HG03575 (cell line): Measurements from ENCODE around the gene NOG.

Experiments used
- ATAC-seq: cut with Tn5 transposase; IDR thresholded peaks from one replicate; pipeline ENCODE4 v1.9.1; 2021; ENCODE audit not compliant: unreplicated experiment, insufficient number of reproducible peaks, low FRiP score; ENCODE audit errors: extremely low read depth

The NOG gene

DNA sequence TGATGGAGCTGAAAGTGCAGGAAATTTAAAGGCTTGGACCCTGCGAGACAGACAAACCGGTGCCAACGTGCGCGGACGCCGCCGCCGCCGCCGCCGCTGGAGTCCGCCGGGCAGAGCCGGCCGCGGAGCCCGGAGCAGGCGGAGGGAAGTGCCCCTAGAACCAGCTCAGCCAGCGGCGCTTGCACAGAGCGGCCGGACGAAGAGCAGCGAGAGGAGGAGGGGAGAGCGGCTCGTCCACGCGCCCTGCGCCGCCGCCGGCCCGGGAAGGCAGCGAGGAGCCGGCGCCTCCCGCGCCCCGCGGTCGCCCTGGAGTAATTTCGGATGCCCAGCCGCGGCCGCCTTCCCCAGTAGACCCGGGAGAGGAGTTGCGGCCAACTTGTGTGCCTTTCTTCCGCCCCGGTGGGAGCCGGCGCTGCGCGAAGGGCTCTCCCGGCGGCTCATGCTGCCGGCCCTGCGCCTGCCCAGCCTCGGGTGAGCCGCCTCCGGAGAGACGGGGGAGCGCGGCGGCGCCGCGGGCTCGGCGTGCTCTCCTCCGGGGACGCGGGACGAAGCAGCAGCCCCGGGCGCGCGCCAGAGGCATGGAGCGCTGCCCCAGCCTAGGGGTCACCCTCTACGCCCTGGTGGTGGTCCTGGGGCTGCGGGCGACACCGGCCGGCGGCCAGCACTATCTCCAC lies at the start of gene NOG:
NOG (plus strand) TSS at position 54 of the 674 bp plus-strand sequence; CDS start at position 579, 525 bp downstream.
- no peak for ATAC-seq

DNA sequence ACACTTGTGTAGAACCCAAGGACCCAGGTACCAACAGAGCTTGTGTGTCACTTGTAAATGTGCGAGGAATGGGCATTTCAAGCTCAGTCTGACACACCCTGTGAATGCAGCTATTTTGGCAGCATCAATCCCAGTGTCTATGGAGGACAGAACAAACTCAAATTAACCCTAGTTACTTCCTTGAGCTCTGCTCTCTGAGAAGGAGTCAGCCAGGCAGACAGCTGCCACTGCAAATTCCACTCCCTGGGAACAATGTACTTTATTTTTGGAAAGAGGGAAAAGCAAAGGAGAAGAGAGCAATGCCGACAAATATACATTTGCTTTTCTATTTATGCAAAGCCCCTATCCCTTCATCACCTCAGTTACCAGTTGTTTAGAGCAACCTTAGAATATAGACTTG lies 48.4 kb upstream of the NOG start:
- no peak for ATAC-seq

DNA sequence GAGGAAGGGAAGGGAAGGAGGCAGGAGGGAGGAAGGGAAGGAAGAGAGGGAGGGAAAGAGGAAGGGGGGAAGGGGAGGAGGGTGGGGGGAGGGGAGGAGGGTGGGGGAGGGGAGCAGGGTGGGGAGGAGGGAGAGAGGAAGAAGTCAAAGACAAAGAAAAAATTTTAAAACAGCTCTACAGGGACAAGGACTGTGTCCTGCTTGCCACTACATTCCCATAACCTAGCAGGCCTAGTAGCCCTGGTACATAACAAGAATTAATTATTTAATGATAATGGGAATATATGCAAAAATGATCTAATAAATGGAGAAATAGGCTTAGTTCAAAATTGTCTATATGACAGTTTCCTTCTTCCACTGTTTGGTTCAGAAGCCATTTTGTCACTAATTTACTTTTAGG lies 47.6 kb upstream of the NOG start:
- no peak for ATAC-seq

DNA sequence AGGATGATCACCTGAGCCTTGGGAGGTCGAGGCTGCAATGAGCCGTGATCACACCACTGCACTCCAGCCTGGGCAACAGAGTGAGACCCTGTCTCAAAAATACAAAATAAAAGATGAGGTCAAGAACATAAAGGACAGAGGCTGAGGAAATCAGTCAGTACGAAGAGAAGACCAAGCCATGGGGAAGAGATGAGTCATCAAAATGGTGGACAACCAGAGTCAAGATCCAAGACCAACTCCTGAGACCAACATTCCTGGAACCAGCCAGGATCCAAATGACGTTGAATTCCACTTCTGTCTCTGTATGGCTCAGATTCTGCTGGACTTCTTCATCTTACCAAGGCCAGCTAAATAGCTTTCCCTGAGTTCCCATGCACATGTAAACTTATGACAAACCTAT lies 44.8 kb upstream of the NOG start:
- ATAC-seq: no peak

DNA sequence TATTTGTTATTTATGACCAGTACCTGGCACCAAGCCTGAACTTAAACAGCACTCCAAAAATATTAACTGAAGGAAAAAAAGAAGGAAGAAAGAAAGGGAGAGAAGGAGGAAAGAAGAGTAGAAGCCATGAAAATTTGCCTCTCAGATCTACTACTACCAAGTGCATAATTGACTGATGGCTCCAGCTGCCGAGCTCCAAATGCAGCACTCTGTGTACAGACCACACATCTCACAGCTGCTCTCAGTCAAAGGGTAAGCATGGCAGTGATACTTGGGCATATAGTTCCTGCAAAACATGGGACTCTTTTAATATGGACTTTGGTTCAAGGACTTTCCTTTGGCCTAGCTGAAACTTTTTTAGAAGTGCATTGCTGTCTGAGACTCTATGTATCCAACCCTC lies 44.0 kb upstream of the NOG start:
- ATAC-seq: no peak

DNA sequence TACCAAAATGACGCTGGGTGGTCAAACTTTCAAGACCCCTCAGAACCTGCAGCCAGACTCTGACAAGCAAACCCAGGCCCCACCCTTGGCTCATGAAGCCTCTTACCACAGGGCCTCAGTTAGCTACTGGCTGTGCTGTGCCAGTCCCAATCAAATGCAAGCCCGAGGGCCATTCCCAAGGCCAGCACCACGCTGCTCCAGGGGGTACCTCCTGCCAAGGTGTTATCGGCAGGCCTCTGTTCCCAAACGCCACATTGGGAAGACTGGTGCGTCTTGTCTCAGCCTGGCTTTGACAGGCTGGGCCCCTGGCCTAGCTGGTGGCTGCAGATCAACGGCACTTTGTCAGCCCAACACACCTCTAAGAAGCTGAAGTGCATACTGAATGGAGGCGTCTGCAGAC lies 35.8 kb upstream of the NOG start:
- no peak for ATAC-seq

DNA sequence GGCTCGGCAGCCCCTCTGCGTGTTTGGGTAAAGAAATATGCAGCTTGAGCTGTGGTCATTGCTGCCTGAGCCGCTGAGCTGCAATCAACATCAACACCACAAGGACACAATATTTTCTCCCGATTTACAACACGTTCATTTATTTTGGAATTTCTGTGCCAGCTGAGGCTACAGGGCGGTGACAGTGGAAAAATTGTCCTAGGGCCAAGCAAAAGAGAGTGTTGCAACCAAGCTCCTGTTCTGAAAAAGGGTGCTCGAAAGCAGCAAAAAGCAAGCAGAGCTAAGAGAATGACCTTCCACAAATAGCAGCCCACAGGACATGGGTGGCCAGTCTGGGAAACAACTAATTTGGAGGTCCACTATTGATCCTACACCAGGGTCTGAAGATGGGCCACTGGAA lies 35.4 kb upstream of the NOG start:
- ATAC-seq: no peak

DNA sequence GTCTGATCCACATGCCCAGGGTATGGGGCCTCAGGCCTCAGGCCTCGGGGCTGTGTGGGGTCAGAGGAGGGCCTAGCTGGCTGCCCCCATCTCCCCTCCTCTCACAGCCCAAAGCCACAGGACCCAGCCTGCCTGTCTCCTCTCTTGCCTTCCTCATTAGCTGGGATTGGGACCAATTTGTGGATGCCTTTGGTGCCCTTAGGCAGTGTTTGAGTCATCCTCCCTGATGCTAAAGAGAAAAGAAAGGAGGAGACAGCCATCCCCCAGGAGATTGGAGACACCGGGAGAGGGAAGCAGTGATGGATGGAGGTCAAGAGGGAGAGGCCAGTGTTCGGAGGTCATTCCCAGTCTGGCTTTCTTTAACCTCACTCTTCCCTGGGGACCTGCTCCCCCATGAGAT lies 23.3 kb upstream of the NOG start:
- ATAC-seq: no peak

DNA sequence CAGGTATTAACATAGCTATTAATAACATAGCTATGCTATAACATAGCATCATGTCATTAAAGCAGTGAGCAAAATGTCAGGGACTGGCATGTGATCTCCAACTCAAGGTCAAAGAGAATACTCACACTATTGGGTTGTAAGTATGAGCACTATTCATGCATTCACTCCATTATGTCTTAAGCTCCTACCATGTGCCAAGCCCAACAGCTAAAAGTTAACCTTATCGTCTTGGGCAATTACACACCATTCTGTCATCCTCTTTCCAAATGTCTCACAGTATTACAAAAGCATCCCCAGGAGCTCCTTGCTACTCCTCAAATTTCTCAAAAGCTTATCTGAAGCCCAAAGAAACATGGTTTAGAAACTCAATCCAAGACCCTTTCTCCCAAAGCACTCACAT lies 22.0 kb upstream of the NOG start:
- ATAC-seq: no peak

DNA sequence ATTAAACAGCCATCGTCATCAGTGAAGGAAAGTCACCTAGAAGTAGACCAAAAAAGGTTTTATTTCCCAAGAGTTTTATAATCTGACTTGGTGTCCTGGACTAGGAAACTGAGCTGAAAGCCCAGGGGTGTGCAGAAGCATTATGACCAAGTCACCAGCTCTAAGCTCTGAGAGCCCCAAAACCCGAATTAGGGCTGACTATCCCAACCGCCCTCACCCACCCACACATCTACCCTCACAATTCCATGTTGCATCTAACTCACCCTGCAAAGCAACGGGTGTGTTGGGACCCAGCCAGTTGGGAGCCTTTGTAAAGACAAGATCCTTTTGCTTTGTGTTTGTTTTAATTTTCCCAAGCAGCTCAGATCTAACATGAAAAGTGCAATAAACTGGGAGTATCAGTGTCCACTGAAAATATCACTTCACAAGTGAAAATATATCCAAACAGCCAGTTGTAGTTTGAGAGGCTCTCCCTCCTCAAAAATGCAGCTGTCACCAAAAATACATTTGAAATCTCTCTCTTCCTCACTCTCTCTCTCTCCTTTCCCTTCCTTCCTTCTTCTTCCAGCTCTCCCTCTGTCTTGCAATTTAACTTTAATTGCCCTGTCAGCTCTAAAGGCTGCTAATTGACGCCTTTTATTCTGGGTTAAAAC lies 16.2 kb upstream of the NOG start:
- ATAC-seq: no peak

DNA sequence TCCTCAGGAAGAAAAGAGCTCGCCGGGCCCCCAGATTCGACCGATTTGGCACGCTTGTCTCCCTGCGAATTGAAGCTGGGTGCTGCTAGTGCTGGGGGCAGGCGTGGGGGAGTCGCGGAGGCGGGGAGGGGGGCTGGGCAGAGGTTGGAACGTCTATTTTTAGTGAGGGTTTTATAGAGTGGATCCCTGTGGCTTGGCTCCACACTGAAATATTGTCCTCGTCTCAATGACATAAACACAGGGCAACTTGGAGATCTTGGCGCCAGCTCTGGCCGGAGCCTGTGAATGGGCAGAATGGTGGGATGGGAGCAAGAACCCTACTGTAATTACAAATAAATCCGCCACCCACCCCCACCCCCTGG lies 15.7 kb upstream of the NOG start:
- no peak for ATAC-seq

DNA sequence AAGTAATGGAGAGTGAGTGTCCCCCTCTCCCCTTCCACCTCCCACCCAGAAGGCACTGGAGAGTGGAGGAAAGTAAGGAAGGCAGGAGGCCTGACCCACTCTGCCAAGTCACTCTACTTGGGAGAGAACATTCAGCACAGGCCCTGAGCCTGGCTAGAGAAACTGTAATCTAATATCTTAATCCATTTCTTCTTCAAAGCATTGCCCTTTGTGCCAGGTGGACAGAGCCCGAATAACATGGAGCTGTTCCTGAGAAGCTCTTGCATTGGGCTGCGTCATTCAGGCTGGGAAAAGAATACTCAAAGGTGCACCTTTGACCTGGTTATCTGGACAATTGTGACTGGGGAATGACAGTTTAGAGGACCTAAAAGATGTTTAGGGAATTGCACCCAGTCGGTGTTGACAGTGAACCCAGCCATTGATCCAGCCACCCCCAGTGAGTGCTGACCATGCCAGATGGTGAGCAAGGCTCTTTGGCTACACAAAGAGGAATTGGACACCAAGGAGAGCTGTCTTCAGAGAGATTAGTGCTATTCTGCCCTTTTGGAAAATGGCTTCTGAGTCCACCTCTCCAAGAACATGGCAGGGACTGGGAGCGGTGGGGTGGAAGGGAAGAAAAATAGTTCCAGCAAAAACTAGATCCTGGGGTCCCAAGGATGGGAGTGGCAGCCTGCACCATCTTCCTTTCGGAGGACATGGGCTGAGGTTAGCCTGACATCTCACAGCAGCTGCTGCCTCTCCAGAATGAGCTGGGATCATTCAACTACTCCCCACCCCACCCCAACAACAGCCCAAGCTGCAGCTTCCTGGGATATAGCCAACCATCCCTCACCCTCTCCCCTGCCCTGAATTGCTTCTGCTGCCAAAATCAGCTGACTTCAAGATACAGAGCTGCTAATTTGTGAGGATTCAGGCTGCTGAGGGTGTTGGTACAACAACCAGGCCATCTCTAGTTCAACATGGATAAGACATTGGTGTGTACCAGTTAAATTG lies 11.6 kb upstream of the NOG start:
- no peak for ATAC-seq

DNA sequence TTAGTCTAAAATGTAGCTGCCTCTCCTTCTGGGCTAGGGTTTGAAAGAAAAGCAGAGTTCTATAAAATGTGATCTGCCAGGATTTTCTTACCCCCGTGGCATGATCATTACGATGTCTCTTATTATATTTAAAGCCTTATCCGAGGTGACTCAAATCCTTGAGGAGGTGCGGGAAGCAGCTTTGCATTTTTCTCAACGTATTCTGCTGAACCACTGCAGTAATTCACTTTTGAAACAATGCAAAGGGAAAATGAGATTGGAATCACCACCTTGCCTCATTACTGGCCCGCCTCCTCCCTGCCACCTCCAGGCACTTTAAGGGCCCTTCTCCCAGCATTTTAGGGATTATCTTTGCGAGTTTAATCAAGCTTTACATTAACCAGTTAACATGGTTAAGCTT lies 9.7 kb upstream of the NOG start:
- no peak for ATAC-seq

DNA sequence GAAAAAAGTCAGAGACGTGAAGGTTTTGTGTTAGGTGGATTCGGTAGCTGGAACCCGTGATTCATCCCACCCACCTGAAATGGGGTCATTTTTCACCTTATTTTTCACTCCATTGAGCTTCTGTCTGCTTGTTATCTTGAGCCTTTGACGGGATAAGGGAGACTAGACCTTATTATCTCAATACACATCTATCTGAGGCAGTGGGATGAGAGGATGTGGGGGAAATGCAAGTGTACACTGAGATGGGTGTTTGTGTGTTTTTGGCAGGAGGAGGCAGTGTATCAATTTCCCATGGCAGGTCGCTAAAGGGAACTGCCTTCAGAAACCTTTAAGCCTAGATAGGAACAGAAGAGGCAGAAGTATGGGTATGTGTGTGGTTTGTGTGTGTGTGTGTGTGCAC lies 6.2 kb upstream of the NOG start:
- no peak for ATAC-seq

DNA sequence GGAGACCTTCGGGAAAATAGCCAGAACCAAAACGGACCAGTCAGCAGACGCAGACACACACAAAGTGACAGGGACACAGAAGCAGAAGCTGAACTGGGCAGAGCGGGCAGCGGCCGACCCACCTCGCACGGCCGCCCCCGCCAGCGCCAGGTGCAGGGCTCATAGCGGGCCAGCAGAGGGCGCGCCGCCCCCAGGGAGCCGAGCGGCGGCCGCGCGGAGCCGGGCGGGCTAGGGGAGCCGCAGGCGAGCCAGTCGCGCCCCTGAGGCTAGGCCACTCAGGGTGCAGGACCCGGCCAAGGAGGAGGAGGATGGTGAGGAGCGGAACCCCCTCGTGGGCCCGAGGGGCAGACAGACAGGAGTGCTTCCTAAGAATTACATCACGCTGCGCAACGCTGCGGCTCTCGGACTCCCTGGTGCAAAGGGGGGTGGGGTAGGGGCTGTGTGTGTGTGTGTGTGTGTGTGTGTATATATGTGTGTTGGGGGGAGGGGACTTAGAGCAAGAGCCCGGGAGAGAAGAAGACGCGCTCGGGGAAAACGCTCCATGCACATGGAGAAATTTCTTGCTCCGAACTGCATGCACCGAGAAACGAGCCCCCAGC lies 913 bp upstream of the NOG start:
- no peak for ATAC-seq

DNA sequence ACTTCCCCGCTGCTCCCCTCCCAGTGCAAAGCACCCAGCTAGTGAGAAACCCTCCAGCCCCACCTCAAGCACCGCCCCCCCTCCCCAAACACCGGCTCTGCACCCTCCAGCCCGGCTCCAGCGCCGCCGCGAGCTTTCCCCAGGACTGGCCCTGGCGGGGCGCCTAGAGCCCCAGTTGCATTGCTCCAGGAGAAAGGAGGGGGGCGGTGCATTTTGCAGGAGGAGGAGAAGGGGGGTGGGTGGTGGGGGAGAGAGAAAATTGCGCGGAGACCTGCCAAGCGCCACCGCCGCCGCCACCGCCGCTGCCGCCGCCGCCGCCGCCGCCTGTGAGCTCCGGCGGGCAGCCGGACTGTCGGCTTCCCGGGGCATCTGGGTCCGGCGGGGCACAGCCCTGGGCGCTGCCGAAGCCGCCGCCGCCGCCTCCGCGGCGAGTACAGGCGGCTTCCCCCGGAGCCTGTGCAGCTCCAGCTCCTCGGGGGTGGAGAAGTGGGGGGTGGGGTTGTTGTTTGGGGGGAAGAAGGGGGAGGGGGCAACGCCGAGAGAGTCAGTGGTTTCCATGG lies 333 bp upstream of the NOG start:
- no peak for ATAC-seq

DNA sequence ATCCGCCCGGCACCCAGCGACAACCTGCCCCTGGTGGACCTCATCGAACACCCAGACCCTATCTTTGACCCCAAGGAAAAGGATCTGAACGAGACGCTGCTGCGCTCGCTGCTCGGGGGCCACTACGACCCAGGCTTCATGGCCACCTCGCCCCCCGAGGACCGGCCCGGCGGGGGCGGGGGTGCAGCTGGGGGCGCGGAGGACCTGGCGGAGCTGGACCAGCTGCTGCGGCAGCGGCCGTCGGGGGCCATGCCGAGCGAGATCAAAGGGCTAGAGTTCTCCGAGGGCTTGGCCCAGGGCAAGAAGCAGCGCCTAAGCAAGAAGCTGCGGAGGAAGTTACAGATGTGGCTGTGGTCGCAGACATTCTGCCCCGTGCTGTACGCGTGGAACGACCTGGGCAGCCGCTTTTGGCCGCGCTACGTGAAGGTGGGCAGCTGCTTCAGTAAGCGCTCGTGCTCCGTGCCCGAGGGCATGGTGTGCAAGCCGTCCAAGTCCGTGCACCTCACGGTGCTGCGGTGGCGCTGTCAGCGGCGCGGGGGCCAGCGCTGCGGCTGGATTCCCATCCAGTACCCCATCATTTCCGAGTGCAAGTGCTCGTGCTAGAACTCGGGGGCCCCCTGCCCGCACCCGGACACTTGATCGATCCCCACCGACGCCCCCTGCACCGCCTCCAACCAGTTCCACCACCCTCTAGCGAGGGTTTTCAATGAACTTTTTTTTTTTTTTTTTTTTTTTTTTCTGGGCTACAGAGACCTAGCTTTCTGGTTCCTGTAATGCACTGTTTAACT lies 1.0 kb downstream of the NOG start:
- ATAC-seq: no peak

DNA sequence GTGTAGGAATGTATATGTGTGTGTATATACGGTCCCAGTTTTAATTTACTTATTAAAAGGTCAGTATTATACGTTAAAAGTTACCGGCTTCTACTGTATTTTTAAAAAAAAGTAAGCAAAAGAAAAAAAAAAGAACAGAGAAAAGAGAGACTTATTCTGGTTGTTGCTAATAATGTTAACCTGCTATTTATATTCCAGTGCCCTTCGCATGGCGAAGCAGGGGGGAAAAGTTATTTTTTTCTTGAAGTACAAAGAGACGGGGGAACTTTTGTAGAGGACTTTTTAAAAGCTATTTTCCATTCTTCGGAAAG lies 1.6 kb downstream of the NOG start:
- ATAC-seq: no peak
